Measurements from ENCODE around the gene MED26. TPM values are rescaled to one million over a fixed set of nuclear protein-coding genes. Genes with fewer than 3 reads are reported as not detected.

MED26 gene
- total and polyA plus RNA-seq, 2 of the 8 experiments (the other 6 are each of a cell fraction or from before 2014, with no cell fraction given), result 5.3 to 10.7 TPM

- no peaks in the 10 kb centered on the region for H3K27me3 ChIP-seq (replicated peaks in 1 of 4; ENCODE audit: control insufficient read depth in 3 of 4, extremely low read depth in 1 of 4, insufficient read depth in 3 of 4, low read length in 3 of 4)
- no peak overlapping the region for H2BK15ac ChIP-seq (ENCODE audit: low read length)
- ChIA-PET POLR2A (ENCODE audit: partially characterized antibody) (interaction anchor here (4.4 kb wide), 1 partner anchor 7 kb away, joined by 27 read pairs; no protein-coding TSS in a partner anchor), CTCF (ENCODE audit: partially characterized antibody) (interaction anchor here (0.7 to 1.9 kb wide), 2 partner anchors 44 to 45 kb away, joined by 3 to 6 read pairs; no protein-coding TSS in a partner anchor)
- H3K4me2 ChIP-seq (ENCODE audit: insufficient read depth in 1 of 2, low read depth in 2 of 2, low read length in 2 of 2), result no peak overlapping the region
- peaks cover 8 to 10% of the 10 kb centered on the region in 2 experiments for H4K20me1 ChIP-seq (replicated peaks in 1 of 2; ENCODE audit: control insufficient read depth in 1 of 2, insufficient read depth in 2 of 2, low read length in 2 of 2)
- H3K4ac ChIP-seq (replicated peaks; ENCODE audit: insufficient read length, low read depth, low read length), result no peak overlapping the region
- 95% methylated on average over 6 of the region's 6 CpGs; no CpG with 5 or more reads in 1 of the 2 experiments for WGBS, 2 experiments (ENCODE audit: extremely low coverage in 1 of 2, insufficient coverage in 1 of 2, insufficient read length in 1 of 2, insufficient replicate concordance in 2 of 2, low coverage in 1 of 2, low lambda C conversion rate in 2 of 2, missing lambda C conversion rate in 1 of 2)
- H4K91ac ChIP-seq (replicated peaks; ENCODE audit: insufficient read length, low read length), result no peak overlapping the region
- H3K9ac ChIP-seq (replicated peaks in 1 of 4; ENCODE audit: extremely low read depth in 1 of 4, low read depth in 3 of 4, low read length in 3 of 4), result no peak overlapping the region
- peaks cover 0 to 4% (median 2%) of the 10 kb centered on the region in 4 experiments; a peak in 3 of 8 replicates for H3K36me3 ChIP-seq (ENCODE audit: control insufficient read depth in 2 of 4, insufficient read depth in 4 of 4, low read length in 3 of 4)
- H2BK120ac ChIP-seq (replicated peaks; ENCODE audit: low read depth, low read length), result no peak overlapping the region
- no peak overlapping the region for H2BK12ac ChIP-seq (ENCODE audit: low read depth, low read length)
- no peak for FAIRE-seq
- no peak overlapping the region for H3K23ac ChIP-seq (ENCODE audit: insufficient read length)
- no peak overlapping the region for H2BK20ac ChIP-seq (ENCODE audit: low read length)
- peaks cover 2 to 7% (median 4%) of the 10 kb centered on the region in 4 experiments; a peak in 6 of 7 replicates for H3K4me1 ChIP-seq (replicated peaks in 1 of 4; ENCODE audit: control insufficient read depth in 3 of 4, insufficient read depth in 4 of 4, low read length in 3 of 4)
- H4K8ac ChIP-seq (ENCODE audit: extremely low read depth, insufficient read depth, low read length), result no peak overlapping the region
- no peak overlapping the region for H3K4me3 ChIP-seq (ENCODE audit: extremely low read depth in 1 of 4, insufficient read depth in 2 of 4, low read depth in 3 of 4, low read length in 4 of 4)
- H3K23me2 ChIP-seq (ENCODE audit: low read depth, low read length), result peaks cover 10% of the 10 kb centered on the region; the same call in 1 of the 2 replicates
- no peak for DNase-seq (ENCODE audit: low read depth in 1 of 2, low spot score in 2 of 2)
- H3K79me1 ChIP-seq (ENCODE audit: low read depth, low read length), result no peaks in the 10 kb centered on the region
- peaks cover 0 to 17% of the 10 kb centered on the region in 2 experiments for H3K79me2 ChIP-seq (ENCODE audit: control insufficient read depth in 1 of 2, insufficient read depth in 2 of 2, low read length in 2 of 2)
- H4K5ac ChIP-seq (ENCODE audit: insufficient read length, low read depth, low read length), result no peak overlapping the region
- no peak overlapping the region for H3K27ac ChIP-seq (ENCODE audit: low read depth, low read length)
- no peak overlapping the region for H2AK5ac ChIP-seq (ENCODE audit: low read depth, low read length)
- H3K18ac ChIP-seq (ENCODE audit: extremely low read depth, low read length), result no peak overlapping the region
- H2AFZ ChIP-seq (ENCODE audit: low read length), result no peak overlapping the region
- no peak overlapping the region; the same call in 1 of the 2 replicates for H2BK5ac ChIP-seq (ENCODE audit: low read depth, low read length)
- no peak overlapping the region for H3K56ac ChIP-seq (replicated peaks; ENCODE audit: insufficient read length, low read depth, low read length)
- H3K14ac ChIP-seq (ENCODE audit: insufficient read length), result no peak overlapping the region
- no peaks in the 10 kb centered on the region for H3K9me3 ChIP-seq (ENCODE audit: insufficient read depth in 2 of 2, low read depth in 1 of 2, low read length in 1 of 2)
- TF ChIP-seq TAF7 (optimal IDR thresholded peaks at IDR 0.05; ENCODE audit: borderline replicate concordance, low read depth, low read length) (no peak), BRCA1 (IDR thresholded peaks at IDR 0.05; ENCODE audit: low read depth, low read length) (no peak), ATF3 (IDR thresholded peaks at IDR 0.05; ENCODE audit: insufficient read depth, low read depth, low read length) (no peak), USF2 (IDR thresholded peaks at IDR 0.05; ENCODE audit: low read length) (no peak), NANOG (IDR thresholded peaks at IDR 0.05; ENCODE audit: insufficient read depth, low read depth, low read length, poor library complexity, severe bottlenecking) (no peak), RFX5 (IDR thresholded peaks at IDR 0.05; ENCODE audit: borderline replicate concordance, low read depth, low read length) (no peak), SRF (IDR thresholded peaks at IDR 0.05; ENCODE audit: low read depth, low read length) (no peak), E2F6 (IDR thresholded peaks at IDR 0.05) (no peak), SP1 (IDR thresholded peaks at IDR 0.05; ENCODE audit: low read depth, low read length) (no peak), TAF1 (IDR thresholded peaks at IDR 0.05; ENCODE audit: low read depth, low read length) (no peak), EP300 (IDR thresholded peaks at IDR 0.05; ENCODE audit: borderline replicate concordance in 1 of 2, low read depth in 2 of 2, low read length in 2 of 2) (no peak)
Observed at GRCh38 chr19:16631465-16631864, 3.5 kb upstream of the MED26 start.

Data from H1 (cell line).